Prostate gland (tissue), 2 donors: Measurements from ENCODE around the gene PTPRD.

ENCODE experiments used
- POLR2A ChIP-seq: fragments of 450-650 bp; IDR thresholded peaks from one replicate; pipeline ENCODE4 v1.6.1; 2016; ENCODE audit warnings: antibody characterized with exemption, mild to moderate bottlenecking
- POLR2AphosphoS5 ChIP-seq: sonication (generic); formaldehyde crosslinking; IDR thresholded peaks from one replicate; pipeline ENCODE4 v1.6.1; 2017; ENCODE audit warnings: antibody characterized with exemption
- TF ChIP-seq, protein P1 (sequence below), 4 experiments: fragments of 200-600 bp in 2 of 4; fragments of 450-650 bp in 2 of 4; sonication (generic) in 2 of 4; IDR thresholded peaks; 1 replicate in 3 of 4; 2 replicates in 1 of 4; pipeline ENCODE4 v1.5.1; 2016 to 2019; ENCODE audit warnings: antibody characterized with exemption in 4 of 4, mild to moderate bottlenecking in 2 of 4, moderate library complexity in 2 of 4

DNA sequence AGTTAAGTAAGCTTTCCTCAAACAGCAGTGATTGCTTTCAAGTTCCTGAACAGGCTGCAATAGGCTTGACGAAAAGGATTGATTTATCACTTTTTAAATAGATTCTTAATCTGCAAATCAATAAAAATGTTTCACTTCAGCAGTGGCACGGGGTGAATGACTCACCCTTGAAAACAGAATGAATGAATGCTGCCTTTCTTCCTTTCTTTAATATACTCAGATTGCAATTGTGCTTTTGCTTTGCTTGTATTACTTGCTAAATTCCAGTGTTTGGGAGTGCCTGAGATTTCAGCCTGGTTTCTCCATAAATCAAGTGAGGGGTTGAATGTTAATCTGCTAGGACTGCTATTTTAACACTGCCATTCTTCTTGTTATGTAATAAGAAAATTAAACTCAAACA is 1293.8 kb downstream of the PTPRD start:
- TF ChIP-seq, protein P1, sequence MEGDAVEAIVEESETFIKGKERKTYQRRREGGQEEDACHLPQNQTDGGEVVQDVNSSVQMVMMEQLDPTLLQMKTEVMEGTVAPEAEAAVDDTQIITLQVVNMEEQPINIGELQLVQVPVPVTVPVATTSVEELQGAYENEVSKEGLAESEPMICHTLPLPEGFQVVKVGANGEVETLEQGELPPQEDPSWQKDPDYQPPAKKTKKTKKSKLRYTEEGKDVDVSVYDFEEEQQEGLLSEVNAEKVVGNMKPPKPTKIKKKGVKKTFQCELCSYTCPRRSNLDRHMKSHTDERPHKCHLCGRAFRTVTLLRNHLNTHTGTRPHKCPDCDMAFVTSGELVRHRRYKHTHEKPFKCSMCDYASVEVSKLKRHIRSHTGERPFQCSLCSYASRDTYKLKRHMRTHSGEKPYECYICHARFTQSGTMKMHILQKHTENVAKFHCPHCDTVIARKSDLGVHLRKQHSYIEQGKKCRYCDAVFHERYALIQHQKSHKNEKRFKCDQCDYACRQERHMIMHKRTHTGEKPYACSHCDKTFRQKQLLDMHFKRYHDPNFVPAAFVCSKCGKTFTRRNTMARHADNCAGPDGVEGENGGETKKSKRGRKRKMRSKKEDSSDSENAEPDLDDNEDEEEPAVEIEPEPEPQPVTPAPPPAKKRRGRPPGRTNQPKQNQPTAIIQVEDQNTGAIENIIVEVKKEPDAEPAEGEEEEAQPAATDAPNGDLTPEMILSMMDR (IDR thresholded peaks at IDR 0.05): no peak
- TF ChIP-seq POLR2A: no peak
- no peak for TF ChIP-seq POLR2AphosphoS5
